GM21381 (cell line): Measurements from ENCODE around the gene PLOD2.

Source experiments
- ATAC-seq: cut with Tn5 transposase; IDR thresholded peaks from one replicate; pipeline ENCODE4 v1.9.1; 2021; ENCODE audit warnings: mild to moderate bottlenecking, moderate library complexity; ENCODE audit not compliant: unreplicated experiment

PLOD2 gene

DNA sequence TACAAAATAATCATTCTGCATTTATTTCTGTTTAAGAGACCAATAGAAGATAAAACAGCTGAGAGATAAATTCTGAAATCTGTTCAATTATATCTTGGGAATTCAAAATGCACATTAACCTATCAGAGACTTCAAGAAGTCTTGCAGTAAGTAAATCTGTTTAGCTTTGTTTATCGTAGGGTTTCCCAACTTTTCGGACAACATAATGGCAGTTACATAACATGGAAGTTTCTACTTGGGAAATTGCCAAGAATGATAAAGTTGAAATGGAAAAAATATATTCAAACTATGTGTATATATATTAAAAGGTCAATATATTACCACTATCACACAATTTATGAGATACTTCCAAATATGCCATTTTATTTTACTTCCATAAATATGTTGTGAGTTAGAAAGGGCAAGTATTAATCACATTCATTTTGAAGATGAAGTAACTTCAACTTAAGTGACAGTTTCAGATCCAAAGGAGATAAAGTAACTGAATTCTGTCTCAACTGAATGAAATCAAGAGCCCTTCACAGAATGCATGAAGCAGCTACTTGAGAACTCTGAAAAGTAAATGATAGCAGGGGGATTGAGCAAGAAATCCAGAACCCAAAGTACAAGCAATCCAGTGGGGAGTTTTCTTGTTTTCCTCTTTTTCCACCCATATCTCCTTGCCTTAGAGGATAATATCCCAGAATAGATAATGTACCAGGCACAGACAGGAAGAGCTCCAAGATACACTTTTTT is 108.8 kb downstream of the PLOD2 start:
- ATAC-seq = no peak

DNA sequence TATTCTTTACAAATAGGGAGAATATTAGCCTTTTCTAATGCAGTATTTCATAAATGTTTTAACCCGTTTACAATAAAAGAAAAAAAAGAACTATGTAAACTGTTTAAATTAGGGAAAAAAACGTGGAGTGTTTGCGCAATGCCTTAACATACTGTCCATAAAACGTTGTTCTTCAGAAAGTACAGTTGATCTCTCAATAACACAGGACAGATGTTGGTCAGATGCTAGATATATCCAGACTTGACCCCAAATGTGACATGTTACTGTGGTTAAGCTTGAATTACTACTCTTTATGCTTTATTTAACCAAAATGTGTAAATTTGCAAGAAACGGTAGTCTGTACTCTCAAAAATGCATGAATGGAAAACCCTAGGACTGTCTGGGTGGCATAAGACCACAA is 110.3 kb downstream of the PLOD2 start:
- ATAC-seq = no peak

DNA sequence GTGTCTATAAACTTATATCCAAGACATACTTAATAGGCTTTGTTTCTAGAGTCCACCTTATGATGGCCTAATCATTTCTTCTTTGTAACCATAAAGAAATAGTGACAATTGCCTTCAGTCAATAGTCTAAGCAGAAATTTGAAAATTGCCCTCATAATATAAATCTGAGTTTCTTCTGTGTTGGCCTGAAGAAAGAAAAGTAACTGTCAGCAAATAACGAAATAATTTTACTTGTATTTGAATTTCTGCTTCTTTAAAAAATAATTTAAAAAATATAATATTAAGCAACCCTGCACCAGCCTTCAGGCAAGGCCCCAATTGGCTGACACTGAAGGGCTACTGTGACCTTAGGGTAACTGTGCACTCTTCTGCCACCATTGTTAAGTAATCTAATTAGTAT is 113.5 kb downstream of the PLOD2 start:
- ATAC-seq = no peak

DNA sequence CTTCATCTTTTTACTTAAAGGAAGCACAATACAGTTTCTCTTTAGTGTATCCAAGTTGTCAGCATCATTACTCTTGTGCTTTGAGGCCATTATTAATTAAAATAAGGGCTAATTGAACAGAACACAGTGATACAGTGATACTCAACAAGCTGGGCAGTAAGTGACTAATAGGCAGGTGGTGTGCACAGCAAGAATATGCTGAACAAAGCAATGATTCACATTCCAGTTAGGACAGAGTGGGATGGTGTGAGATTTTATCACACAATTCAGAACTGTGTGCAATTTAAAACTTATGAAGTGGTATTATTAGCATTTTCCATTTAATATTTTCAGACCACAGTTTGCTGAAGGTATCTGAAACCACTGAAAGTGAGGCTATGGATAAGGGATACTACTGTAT is 116.9 kb downstream of the PLOD2 start:
- no peak for ATAC-seq

DNA sequence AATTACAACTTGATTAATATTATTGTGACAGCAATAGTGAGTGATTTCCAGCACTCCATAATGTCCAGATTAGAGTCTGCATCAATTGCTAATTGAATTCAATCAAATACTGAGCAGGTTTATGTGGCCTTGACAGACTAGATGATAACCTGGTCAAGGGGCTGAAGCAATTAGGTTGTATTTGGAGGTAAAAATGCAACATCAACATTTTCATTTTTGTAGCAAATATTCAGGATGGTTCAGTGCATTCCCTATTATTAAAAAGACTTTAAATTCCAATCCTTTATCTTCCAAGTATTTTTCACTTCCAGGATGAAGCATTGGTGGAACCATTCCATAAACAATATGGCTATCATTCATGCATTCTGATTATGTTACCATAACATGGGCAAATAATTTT is 120.4 kb downstream of the PLOD2 start:
- no peak for ATAC-seq

DNA sequence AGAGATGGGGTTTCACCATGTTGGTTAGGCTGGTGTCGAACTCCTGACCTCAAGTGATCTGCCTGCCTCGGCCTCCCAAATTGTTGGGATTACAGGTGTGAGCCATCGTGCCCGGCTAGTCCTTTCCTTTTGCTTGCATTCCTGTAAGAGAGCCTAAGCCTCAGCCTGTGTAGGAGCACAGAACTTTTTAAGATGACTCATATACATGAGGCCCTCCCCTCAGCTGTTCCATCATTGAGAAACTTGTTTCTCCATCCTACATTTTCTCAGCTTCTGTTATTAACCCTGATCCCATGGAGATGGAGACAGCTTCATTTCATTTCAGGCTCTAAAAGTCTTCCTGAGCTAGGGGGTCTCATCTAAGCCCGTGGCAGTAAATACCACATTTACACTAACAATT is 123.3 kb downstream of the PLOD2 start:
- ATAC-seq = no peak

DNA sequence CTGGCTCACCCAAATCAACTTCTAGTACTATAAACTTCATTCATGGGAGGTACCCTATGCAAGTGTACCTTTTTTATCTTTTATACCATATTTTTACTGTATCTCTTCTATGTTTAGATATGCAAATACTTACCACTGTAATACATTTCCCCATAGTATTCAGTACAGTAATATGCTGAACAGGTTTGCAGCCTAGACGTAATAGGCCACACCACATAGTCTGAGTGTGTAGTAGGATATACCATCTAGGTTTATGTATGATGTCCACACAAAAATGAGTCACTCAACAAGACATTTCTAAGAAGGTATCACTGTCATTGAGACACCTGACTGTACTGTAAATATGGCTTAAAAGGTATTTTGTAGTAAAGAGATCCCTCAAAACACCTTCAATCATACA is 124.7 kb downstream of the PLOD2 start:
- no peak for ATAC-seq

DNA sequence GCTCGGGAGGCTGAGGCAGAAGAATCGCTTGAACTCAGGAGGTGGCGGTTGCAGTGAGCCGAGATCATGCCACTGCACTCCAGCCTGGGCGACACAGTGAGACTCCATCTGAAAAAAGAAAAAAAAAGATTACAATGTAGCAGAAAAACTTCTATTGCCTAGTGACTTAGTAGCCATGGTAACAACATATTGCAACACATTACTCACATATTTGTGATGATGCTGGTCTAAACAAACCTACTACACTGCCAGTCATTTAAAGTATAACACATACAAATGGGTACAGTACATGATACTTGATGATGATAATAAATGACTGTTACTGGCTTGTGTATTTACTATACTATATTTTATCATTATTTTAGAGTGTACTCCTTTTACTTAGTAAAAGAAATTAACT is 125.6 kb downstream of the PLOD2 start:
- ATAC-seq = no peak

DNA sequence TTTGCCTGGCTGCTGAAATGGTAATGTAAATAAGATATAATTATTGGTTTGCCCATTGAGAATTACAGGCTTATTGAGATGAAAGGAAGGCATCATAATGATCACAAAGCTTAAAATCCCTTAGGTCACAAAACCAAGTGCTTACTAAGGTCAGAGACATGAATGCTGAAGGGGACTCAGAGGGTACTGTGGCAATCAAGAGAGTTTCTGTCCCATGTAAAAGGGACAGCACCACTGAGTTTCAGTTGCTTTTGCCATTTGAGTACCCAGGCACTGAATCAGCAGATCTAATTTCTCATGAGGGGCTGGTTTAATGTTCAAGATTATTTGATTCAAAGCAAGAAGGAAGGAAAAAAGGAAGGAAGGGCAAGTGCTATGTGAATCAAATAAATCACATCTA is 127.0 kb downstream of the PLOD2 start:
- ATAC-seq = no peak

DNA sequence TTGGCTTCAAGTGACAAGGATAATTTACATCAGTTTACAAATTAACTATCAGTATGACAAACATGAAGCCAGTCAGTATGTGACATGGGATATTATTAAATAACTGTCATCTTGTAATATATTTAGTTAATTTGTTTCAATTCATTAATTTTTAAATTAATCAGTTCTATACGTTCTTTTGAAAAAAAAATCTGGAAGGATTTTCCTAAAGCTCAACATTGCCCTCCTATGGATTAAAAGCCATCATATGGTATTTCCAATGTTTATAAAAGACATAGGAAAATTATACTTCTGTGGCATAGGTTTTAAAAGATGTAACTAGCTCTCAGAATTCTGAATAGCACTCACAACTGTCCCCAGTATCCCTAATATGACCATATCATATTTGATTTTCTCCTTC is 134.4 kb downstream of the PLOD2 start:
- ATAC-seq = no peak

DNA sequence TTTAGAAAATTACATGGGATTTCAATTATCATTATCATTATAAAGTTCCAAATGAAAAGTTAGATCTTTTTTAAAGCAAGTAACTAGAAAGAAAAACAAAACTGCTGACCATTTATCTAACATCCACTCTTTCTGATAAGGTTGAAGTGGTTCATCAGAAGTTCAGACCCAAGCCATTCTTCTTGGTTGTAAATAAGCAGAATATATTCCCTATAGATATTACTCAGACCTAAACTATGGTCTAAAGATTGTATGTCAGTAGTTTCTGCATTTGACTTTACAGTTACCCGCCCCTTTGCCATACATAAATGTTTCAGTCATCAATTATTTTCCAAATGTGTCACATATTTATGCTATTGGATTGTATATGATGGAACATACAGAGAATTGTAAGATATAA is 136.7 kb downstream of the PLOD2 start:
- no peak for ATAC-seq

DNA sequence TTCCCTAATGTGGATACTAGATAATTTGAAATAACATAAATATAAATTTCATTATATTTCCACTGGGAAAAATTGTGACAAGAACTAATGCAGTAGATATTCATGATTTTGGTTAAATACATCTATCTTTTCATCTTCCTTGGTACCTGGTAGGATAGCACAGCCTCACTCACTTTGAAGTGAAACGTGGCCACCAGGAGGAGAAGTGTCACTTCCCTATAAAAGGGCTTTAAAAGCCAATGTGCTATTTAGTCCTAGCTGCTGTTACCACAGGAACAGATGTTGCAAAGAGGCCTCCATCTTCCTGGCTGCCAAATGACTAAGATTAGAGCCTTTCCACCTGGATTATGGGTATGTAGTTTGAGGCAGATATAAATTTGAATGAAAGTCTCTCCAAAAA is 140.0 kb downstream of the PLOD2 start:
- no peak for ATAC-seq

DNA sequence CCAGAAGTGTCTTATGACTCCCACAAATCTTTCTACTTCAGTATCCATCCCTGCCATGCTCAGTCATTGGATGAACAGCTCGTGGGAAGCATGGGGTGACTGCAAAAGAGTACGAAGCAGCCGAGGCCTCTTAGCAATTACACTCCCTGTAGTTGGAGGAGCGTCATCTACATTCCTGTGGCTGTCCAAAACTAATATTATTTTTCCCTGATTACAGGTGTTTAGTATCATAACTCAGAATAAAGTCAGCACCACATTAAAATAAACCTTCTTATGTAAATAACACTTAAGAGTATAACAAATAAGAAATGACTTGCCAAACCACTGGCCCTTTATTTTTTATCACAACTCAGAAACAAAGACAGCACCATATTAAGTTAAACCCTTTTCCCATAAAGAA is 141.5 kb downstream of the PLOD2 start:
- ATAC-seq = no peak
